GM18867 (cell line): ENCODE data around the gene ADGRG1.
"Not testable (repeated sequence)": the region's sequence is repeated elsewhere in the genome, so short reads cannot be mapped to it uniquely, and the experiment has no call there.

Experiments
- ATAC-seq: cut with Tn5 transposase; IDR thresholded peaks from one replicate; pipeline ENCODE4 v1.9.1; 2021; ENCODE audit warnings: mild to moderate bottlenecking, moderate library complexity; ENCODE audit not compliant: unreplicated experiment

Gene ADGRG1

DNA sequence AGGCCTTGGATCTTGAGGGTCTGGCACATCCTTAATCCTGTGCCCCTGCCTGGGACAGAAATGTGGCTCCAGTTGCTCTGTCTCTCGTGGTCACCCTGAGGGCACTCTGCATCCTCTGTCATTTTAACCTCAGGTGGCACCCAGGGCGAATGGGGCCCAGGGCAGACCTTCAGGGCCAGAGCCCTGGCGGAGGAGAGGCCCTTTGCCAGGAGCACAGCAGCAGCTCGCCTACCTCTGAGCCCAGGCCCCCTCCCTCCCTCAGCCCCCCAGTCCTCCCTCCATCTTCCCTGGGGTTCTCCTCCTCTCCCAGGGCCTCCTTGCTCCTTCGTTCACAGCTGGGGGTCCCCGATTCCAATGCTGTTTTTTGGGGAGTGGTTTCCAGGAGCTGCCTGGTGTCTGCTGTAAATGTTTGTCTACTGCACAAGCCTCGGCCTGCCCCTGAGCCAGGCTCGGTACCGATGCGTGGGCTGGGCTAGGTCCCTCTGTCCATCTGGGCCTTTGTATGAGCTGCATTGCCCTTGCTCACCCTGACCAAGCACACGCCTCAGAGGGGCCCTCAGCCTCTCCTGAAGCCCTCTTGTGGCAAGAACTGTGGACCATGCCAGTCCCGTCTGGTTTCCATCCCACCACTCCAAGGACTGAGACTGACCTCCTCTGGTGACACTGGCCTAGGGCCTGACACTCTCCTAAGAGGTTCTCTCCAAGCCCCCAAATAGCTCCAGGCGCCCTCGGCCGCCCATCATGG, 35.7 kb downstream of the ADGRG1 start:
- ATAC-seq, result no peak

DNA sequence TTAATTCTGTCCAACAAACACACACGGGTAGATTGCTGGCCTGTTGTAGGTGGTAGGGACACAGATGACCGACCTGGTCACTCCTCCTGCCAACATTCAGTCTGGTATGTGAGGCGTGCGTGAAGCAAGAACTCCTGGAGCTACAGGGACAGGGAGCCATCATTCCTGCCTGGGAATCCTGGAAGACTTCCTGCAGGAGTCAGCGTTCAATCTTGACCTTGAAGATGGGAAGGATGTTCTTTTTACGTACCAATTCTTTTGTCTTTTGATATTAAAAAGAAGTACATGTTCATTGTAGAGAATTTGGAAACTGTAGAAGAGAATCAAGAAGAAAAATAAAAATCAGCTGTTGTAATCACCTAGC, 36.2 kb downstream of the ADGRG1 start:
- ATAC-seq, result no peak

DNA sequence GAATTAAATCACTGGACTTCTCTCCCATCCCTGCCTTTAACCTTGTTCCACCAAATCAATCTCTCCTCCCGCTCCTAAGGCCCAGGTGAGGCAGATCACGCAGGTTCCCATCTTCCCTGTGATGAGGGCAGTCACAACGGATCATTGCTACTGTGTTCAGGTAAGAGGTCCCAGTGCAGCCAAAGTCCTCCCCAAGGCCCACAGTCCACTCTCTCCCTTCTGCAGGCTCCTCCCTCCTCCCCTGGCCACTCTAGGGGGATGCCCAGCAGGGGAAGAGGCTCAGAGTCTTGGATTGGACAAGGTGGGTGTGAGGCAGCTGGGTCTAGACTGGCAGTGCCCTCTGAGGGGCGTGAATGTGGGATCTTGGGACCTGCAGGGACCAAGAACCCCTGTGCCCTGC, 37.1 kb downstream of the ADGRG1 start:
- no peak for ATAC-seq

DNA sequence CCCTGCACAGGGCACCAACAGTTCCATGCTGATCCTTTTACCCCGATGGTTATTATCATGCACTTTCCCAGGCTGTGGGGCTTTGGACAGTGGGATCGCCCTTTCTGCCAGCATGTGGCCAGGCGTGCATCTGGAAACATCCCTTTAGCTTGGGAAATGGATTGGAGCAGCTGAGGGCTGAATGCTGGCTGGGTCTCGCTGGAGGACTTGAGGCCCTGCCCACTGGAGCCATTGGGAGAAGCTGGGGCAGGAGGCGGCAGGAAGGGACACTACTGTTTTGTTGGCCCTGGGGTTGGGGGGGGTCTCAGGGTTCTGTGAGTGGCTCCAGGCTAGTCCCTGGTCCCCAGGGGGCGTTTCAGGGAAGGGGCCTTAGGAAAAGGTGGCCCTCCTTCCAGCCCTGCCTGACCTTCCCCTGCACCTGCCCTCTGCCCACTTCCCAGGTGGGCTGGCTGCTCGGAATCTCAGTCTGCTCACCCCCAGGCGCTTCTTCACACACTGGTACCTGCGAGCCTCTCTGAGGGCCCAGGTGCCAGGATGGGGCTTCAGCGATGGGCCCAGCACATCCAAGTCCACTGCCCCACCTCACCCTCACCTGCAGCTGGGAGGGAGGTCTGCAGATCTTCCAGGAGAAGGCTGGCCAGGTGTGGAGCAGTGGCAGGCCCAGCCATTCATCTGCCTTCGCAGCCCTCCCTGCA, 38.1 kb downstream of the ADGRG1 start:
- no peak for ATAC-seq

DNA sequence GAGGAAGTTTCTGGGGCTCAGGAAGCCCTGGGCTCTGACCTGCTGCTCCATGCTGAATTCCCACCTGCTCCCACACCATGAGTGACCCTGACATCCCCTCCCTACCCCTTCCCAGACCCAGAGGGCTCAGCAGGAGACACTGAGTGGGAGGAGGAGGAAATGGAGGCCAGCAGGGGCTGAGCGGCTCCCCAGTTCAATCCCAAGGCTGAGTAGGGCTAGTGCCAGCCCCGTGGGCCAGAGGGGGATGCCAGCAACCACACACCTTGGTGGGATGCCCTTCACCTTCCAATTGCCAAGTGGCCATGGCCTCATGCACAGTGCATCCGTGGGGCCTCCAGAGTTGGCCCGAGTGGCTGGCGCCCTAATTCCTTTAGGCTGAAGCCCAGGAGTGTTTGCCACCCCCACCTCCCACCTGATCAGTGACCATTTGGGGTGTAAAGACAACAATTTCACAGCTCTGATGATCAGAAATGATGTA, 38.7 kb downstream of the ADGRG1 start:
- ATAC-seq, result no peak

DNA sequence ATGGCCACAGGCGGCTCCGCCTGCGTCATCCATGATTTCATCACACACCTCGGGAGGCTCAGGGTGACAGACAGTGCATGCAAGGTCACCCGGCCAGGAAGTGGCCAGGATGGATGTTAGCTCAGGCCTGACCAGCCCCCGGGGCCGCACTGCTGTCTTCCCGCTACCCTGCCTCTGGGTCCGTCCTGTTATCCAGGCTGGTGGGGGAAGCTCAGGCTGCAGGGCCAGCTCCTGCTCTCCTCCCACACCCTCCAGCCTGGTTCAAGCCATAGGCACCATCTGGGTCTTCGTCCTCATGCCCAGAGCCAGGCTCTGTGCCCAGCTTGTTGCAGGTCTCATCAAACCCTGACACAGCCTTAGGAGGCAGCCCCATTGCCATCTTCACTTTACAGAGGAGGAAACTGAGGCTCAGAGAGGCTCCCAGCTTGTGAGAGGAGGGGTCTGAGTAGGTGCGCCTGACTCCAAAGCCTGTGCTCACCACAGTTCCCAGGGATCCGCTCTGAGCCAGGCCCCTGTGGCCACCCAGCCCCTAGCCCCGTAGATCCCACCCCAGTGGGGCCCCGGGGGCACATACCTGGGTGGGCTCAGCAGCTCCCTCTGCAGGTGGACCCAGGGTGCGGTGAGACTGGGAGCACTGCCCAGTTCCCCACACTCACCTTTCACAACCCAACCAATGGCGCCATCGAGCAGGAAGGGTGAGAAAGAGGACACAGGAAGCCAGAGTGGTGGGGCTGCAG, 39.3 kb downstream of the ADGRG1 start:
- no peak for ATAC-seq

DNA sequence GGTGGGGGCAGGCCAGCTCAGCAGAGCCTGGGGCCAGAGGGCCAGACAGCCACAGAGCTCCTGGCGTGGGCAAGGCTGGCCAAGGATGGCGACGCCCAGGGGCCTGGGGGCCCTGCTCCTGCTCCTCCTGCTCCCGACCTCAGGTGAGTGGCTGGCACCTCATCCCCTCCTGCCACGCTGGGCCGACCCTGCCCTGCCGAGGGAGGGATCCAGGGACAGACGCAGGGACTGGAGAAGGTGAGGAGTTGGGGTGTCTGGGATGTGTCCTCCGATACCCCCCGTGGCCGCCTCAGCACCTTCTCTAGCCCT, 39.8 kb downstream of the ADGRG1 start, which contains the start of gene ADGRG3:
Gene ADGRG3 (plus strand): TSS at position 44 of the 309 bp plus-strand sequence. CDS start 42 bp downstream, at position 86.
- no peak for ATAC-seq

DNA sequence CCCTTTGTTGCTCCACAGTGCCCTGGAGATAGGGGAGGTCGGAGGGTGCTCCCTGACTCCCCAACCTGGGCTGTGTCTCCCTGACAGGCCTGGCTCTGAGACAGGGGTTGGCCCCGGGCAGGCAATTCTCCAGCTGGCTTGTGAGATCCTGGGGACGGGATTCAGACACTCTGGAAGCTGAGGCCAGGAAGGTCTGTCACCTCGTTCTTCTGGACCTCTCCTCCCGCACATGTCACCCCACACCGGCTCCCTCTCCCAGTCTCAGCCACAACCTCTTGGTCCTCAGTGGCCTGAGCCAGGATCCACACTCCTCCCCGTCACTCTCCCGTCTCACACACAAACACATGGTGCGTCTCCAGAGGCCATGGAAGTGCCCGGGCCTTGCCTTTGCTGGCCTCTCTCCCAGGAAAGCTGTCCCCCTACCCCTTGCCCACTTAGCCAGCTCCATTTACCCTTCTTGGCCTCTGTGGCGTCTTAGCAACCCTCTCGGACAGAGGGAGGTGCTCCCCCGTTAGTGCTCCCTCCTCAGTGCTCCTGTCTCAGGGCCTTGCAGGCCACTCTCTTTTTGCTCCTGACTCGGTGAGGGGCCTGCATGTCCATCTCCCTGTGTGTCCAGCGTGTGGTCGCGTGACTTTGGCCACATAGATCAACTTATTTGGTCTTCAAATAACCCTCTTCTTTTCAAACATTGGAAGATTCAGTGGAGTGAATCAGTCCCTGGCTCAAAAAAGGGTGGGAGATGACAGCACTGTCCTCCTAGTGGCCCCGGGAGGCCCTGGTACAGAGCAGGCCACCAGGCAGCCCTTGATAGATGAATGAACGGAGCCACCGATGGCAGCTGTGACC, 40.4 kb downstream of the ADGRG1 start:
- no peak for ATAC-seq

DNA sequence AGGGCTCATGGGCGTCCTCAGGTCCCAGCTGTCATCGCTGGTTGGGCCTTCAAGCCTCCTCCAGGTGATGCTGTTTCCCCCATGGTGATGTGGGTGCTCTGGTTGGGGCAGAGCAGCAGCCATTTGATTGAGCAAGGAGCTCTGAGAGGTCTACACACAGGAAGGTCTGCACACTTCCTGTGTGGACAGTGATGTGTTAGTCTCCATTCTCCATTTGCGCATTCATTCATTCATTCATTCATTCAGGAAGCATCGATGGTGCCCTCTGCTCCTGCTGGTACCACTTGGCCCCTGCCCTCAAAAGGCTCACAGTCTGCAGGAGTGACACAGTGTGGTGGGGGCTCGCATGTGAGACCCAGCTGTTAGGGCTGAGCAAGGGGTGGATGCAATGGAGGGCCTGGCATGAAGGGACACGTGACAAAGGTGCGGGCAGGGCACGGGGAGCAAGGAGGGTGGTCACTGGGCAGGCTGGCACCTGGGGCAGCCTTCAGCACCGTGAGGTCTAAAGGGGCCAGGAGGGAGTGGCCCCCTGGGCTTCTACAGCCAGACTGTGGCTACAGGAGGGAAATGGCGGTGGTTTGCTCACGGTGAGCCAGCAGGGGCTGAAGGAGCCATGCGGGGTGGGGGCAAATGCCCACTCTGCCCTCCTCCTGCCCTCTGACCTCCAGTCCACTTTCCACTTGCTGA, 41.2 kb downstream of the ADGRG1 start:
- ATAC-seq, result no peak

DNA sequence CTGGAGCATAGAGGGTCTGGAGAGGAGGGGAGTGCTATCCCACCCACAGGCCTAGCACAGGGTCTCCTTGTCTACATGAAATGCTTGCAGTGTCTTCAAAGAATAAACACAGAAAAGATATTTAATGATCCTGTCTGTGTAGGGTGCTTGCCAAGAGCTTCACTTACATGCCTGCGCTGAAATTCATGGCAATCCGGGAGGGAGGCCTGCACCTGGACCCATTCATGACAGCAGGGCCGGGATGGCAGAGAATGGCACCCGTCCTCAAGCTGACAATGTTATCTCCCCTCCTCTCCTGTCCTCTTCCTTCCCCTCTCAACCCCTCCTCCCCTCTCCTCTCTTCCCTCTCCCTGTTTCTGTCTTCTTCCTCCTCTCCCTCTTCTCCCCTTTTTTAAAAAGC, 41.8 kb downstream of the ADGRG1 start:
- ATAC-seq, result no peak

DNA sequence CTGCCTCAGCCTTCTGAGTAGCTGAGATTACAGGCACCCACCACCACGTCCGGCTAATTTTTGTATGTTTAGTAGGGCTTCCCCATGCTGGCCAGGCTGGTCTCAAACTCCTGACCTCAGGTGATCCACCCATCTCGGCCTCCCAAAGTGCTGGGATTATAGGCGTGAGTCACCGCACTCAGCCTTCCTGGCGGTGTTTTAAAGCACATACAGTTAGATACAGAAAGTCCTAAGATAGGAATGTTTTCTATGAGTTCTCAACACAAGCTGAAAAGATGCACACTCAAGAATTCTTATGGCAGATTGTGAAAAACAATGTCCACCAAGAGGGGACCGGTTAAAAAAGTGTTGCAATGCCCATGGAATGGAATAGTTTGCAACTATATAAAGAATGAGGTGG, 43.0 kb downstream of the ADGRG1 start:
- ATAC-seq, result not testable (repeated sequence)

DNA sequence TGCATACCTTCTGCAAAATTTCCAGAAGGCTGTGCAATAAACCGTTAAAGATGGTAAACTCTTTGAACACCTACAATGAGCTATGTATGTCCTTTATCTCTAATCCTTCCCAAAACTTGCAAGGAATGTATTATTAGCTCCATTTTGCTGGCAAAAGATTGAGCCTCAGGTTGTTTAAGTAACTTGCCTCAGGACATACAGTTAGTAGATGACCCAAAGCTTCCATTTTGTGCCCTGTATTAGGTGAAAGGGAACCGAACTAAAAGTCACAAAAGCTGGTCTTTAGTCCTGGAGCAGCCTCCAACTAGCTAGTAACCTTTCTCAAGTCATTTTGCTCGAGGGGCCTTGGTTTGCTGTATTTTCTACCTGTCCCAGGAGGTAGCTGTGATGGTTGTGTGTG, 44.0 kb downstream of the ADGRG1 start:
- ATAC-seq, result no peak

DNA sequence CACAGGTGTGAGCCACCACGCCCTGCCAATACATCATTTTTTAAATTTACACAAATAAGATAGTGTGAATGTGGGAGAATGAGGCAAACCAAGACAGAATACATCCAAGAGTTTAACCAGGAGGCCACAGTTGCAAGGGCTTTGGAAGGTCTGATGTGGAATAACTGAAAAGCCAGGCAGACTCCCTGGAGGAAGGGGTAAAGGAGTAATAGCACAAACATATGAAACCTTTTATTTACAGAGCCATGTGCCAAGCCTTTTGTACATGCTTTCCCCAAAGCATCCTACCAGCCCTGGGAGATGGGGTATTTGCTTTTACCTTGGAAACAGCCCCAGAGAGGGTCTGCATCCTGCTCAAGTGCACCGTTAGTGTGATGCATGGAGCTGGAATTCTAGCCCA, 44.4 kb downstream of the ADGRG1 start:
- ATAC-seq, result no peak

DNA sequence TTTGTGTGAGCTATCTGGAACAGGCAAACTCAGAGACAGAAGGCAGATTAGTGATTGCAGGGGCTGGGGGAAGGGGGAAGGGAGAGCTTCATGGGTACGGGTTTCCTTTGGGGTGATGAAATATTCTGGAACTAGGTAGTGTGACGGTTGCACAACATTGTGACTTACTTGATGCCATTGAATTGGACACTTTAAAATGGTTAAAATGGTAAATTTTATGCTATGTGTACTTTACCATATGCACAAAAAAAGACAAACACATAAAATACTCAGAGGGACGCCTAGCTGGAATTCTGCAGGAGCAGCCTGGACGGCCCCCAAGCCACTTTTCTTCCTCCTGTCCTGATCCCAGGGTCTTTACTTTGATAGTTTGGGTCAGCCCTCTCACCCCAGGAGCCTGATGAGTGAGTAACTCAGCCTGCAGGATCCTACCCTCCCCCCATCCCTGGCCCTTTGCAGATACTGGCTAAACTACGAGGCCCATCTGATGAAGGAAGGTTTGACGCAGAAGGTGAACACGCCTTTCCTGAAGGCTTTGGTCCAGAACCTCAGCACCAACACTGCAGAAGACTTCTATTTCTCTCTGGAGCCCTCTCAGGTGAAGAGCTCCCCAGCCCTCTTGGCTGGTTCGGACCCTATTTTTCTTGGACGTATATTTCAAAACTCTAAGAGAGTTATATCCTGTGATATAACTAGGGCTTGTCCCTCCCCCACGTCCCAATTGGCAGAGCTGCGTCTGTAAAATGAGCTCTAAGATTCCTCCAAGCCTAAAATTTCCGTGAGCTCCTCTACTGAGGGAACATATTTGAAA, 47.5 kb downstream of the ADGRG1 start:
- ATAC-seq, result no peak

DNA sequence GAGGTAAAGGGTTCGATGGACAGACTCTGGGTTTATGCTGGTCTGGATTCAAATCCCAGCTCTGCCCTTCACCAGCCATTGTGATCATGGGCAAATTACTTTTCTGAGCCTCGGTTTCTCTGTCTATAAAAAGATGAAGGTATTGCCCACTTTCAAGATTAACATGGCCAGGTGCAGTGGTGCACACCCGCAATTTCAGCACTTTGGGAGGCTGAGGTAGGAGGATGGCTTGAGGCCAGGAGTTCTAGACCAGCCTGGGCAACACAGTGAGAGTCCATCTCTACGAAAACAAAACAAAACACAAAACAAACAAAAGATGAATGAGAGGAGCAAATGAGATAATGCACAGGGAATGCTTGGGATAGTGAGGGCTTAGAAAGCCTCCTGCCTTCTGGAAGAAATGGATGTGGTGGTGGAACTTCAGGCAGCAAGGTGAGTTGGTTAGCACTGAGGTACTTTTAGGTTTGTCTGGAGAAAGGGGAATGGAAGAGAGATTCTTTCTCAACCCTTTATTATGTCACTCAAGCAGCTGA, 48.2 kb downstream of the ADGRG1 start:
- no peak for ATAC-seq

DNA sequence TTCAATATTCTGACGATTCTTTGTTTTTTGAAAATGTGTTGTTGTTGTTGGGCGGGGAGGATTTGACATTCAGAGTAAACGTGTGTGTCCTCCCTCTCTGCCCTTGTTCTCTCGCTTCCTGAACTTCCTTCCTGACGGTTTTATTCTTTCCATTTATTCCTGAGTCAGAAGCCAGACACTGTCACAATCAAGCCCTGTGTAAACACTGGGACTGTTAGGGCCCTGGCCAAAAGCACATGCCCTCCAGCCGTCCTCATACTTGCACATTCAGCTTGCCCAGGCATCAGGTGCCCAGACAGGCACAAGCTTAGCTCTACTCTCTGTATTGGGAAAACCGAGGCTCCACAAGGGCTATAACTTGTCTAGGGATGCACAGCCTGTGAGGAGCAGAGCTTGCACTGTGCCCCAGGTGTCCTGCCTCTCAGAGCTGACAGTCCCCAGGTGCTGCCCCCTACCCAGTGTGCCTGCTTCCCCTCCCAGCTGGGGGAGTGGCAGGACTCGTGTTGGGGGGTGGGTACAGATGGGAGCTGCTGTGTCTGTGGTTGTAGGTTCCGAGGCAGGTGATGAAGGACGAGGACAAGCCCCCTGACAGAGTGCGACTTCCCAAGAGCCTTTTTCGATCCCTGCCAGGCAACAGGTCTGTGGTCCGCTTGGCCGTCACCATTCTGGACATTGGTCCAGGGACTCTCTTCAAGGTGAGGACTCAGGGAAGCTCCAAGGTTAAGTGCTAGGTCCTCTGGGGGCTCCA, 49.4 kb downstream of the ADGRG1 start:
- no peak for ATAC-seq

DNA sequence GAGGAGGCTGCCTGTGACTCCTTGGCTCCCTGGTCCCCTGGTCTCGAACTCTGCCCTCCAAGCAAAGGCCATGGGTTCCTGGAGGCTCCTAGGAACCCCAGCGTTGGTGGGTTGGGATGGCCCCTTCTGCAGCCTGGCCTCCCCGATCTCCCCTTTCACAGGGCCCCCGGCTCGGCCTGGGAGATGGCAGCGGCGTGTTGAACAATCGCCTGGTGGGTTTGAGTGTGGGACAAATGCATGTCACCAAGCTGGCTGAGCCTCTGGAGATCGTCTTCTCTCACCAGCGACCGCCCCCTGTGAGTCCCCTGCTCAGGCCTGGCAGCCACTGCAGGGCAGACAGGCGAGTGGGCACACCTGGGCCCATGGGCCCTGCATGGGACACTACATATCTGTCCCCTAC, 50.6 kb downstream of the ADGRG1 start:
- no peak for ATAC-seq

DNA sequence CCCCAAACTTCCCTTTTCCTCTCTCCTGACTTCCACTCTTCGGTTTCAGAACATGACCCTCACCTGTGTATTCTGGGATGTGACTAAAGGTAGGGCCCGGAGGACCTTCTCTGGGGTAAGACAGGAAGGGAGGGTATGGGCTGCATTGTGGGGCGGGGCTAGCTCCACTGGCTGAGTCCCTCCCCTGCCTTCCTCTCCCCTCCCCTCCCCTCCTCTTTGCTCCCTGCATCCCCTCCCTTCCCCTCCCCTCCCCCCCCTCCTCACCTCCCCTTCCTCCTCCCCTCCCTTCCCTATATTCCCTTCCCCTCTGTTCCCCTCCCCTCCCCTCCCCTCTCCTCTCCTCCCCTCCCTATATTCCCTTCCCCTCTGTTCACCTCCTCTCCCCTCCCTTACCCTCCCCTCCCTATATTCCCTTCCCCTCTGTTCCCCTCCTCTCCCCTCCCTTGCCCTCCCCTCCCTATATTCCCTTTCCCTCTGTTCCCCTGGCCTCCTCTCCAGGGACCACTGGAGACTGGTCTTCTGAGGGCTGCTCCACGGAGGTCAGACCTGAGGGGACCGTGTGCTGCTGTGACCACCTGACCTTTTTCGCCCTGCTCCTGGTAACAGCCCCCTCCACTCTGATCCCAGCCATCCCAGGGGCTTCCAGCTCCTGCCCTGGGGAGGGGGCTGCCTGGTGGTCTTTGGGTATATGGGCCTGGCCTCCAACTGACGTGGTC, 51.5 kb downstream of the ADGRG1 start:
- ATAC-seq, result no peak
